Stimulated activated CD8-positive, alpha-beta memory T cell treated with anti-CD3 and anti-CD28 coated beads, Interleukin-4, amount 100 ng/mL, for 24 hours (primary cell): ENCODE data around the gene C11orf91.
"Not testable (repeated sequence)": the region's sequence is repeated elsewhere in the genome, so short reads cannot be mapped to it uniquely, and the experiment has no call there.

Experiments used
- DNase-seq: peaks from one replicate; pipeline ENCODE4 v3.0.0-alpha.2; 2020; ENCODE audit warnings: low read depth

The C11orf91 gene

GRCh38 chr11:33668951-33669596 is 31.6 kb downstream of the C11orf91 start:
- no peak for DNase-seq

GRCh38 chr11:33668468-33668825 is 32.2 kb downstream of the C11orf91 start:
- DNase-seq: no peak

GRCh38 chr11:33667819-33668467 is 32.7 kb downstream of the C11orf91 start:
- no peak for DNase-seq

- no peak for DNase-seq
Observed at GRCh38 chr11:33665350-33666106, 35.1 kb downstream of the C11orf91 start.

- no peak for DNase-seq
Observed at GRCh38 chr11:33664827-33665226, 35.8 kb downstream of the C11orf91 start.

- DNase-seq: no peak
Observed at GRCh38 chr11:33664166-33664565, 36.5 kb downstream of the C11orf91 start.

- no peak for DNase-seq
Observed at GRCh38 chr11:33663121-33663520, 37.5 kb downstream of the C11orf91 start.

GRCh38 chr11:33661526-33661925 is 39.1 kb downstream of the C11orf91 start:
- DNase-seq: not testable (repeated sequence)

- no peak for DNase-seq
Observed at GRCh38 chr11:33660962-33661361, 39.7 kb downstream of the C11orf91 start.

- no peak for DNase-seq
Observed at GRCh38 chr11:33659370-33660139, 41.1 kb downstream of the C11orf91 start.

GRCh38 chr11:33658195-33658900 is 42.3 kb downstream of the C11orf91 start:
- DNase-seq: no peak

GRCh38 chr11:33657757-33658156 is 42.9 kb downstream of the C11orf91 start:
- DNase-seq: no peak

GRCh38 chr11:33656768-33657167 is 43.9 kb downstream of the C11orf91 start:
- DNase-seq: no peak

- DNase-seq: no peak
Observed at GRCh38 chr11:33655842-33656600, 44.6 kb downstream of the C11orf91 start.

GRCh38 chr11:33654594-33654993 is 46.0 kb downstream of the C11orf91 start:
- DNase-seq: no peak

- DNase-seq: no peak
Observed at GRCh38 chr11:33652930-33653329, 47.7 kb downstream of the C11orf91 start.

GRCh38 chr11:33652431-33652830 is 48.2 kb downstream of the C11orf91 start:
- DNase-seq: no peak

GRCh38 chr11:33651990-33652389 is 48.6 kb downstream of the C11orf91 start:
- DNase-seq: no peak

GRCh38 chr11:33651555-33651954 is 49.1 kb downstream of the C11orf91 start:
- no peak for DNase-seq

GRCh38 chr11:33649944-33650343 is 50.7 kb downstream of the C11orf91 start:
- no peak for DNase-seq
